WTC11 (cell line): Measurements from ENCODE around the gene MAX. TPM values are rescaled to one million over a fixed set of nuclear protein-coding genes. Genes with fewer than 3 reads are reported as not detected.

Experiments
- ATAC-seq: fragments of 200-7000 bp; cut with Tn5 transposase; 2 replicates; pipeline ENCODE4 v1.10.0; 2021; ENCODE audit warnings: mild to moderate bottlenecking, moderate library complexity
- CTCF ChIA-PET: fragments of 300-600 bp; sonication (Branson Sonifier 250); formaldehyde crosslinking; loops from one replicate; lab custom pipeline; 2021; ENCODE audit warnings: antibody characterized with exemption; lab: Charles Lee
- POLR2A ChIA-PET: fragments of 350-600 bp; sonication (Branson Sonifier 250); formaldehyde crosslinking; loops from one replicate; lab custom pipeline; 2021; ENCODE audit warnings: antibody characterized with exemption; lab: Charles Lee
- DNase-seq: peaks from one replicate; pipeline ENCODE4 v3.0.0; 2021; ENCODE audit warnings: low spot score
- H3K27ac Mint-ChIP-seq: 2 replicates; pipeline ENCODE4 v1.8.0; 2021; ENCODE audit warnings: mixed read lengths
- H3K27me3 Mint-ChIP-seq: 2 replicates; pipeline ENCODE4 v1.8.0; 2021; ENCODE audit warnings: low read depth, mild to moderate bottlenecking, moderate library complexity, mixed read lengths
- H3K36me3 Mint-ChIP-seq: 2 replicates; pipeline ENCODE4 v1.8.0; 2021; ENCODE audit warnings: mixed read lengths
- H3K4me1 Mint-ChIP-seq: 2 replicates; pipeline ENCODE4 v1.8.0; 2022; ENCODE audit warnings: mixed read lengths
- H3K4me3 Mint-ChIP-seq: 2 replicates; pipeline ENCODE4 v1.8.0; 2021; ENCODE audit warnings: mild to moderate bottlenecking, moderate library complexity, mixed read lengths
- H3K9me3 Mint-ChIP-seq: 2 replicates; pipeline ENCODE4 v1.8.0; 2021; ENCODE audit warnings: mixed read lengths
- ATF2 ChIP-seq: sonication (generic); formaldehyde crosslinking; IDR thresholded peaks from 2 replicates; pipeline ENCODE4 v1.8.1; 2022; ENCODE audit warnings: low read depth, missing genetic modification reagents, borderline replicate concordance
- E2F1 ChIP-seq: sonication (generic); formaldehyde crosslinking; IDR thresholded peaks from 2 replicates; pipeline ENCODE4 v1.8.0; 2022; ENCODE audit warnings: mild to moderate bottlenecking, missing genetic modification reagents
- ERG ChIP-seq: fragments of 250-450 bp; sonication (Bioruptor Pico); IDR thresholded peaks from 2 replicates; pipeline ENCODE4 v1.8.0; 2021; ENCODE audit warnings: mild to moderate bottlenecking
- ETV6 ChIP-seq: sonication (generic); formaldehyde crosslinking; IDR thresholded peaks from 2 replicates; pipeline ENCODE4 v1.8.1; 2022; ENCODE audit warnings: mild to moderate bottlenecking, missing genetic modification reagents
- FOXJ3 ChIP-seq: sonication (generic); formaldehyde crosslinking; IDR thresholded peaks from 2 replicates; pipeline ENCODE4 v1.9.0; 2021; ENCODE audit warnings: missing genetic modification reagents, mild to moderate bottlenecking, borderline replicate concordance
- MLX ChIP-seq: sonication (generic); formaldehyde crosslinking; IDR thresholded peaks from 2 replicates; pipeline ENCODE4 v1.8.1; 2023; ENCODE audit warnings: mild to moderate bottlenecking, missing genetic modification reagents, moderate library complexity
- NFATC4 ChIP-seq: fragments of 250-450 bp; sonication (Bioruptor Pico); IDR thresholded peaks from 2 replicates; pipeline ENCODE4 v1.9.0; 2021; ENCODE audit warnings: mild to moderate bottlenecking
- NFE2L1 ChIP-seq: sonication (generic); formaldehyde crosslinking; IDR thresholded peaks from 2 replicates; pipeline ENCODE4 v1.8.1; 2023; ENCODE audit warnings: missing genetic modification reagents
- SOX15 ChIP-seq: fragments of 250-450 bp; sonication (Bioruptor Pico); IDR thresholded peaks from 2 replicates; pipeline ENCODE4 v1.9.0; 2021; ENCODE audit warnings: mild to moderate bottlenecking
- ZNF396 ChIP-seq: fragments of 250-450 bp; sonication (Bioruptor Pico); IDR thresholded peaks from 2 replicates; pipeline ENCODE4 v1.8.0; 2021; ENCODE audit warnings: mild to moderate bottlenecking, moderate library complexity, borderline replicate concordance
- total RNA-seq: library from RNA; stranded (reverse); gene quantifications from 3 replicates; pipeline ENCODE4 v1.2.3, GENCODE V29; 2021
- TF ChIP-seq, protein P1 (sequence below): fragments of 250-450 bp; sonication (Bioruptor Pico); conservative IDR thresholded peaks from 2 replicates; pipeline ENCODE4 v1.9.0; 2021; ENCODE audit warnings: mild to moderate bottlenecking
- TF ChIP-seq, protein P2 (sequence below): sonication (generic); formaldehyde crosslinking; conservative IDR thresholded peaks from 2 replicates; pipeline ENCODE4 v1.8.1; 2023; ENCODE audit warnings: mild to moderate bottlenecking, low read depth, missing genetic modification reagents, moderate library complexity
- TF ChIP-seq, protein P3 (sequence below): sonication (generic); formaldehyde crosslinking; IDR thresholded peaks from 2 replicates; pipeline ENCODE4 v1.8.0; 2022; ENCODE audit warnings: mild to moderate bottlenecking, missing genetic modification reagents
- TF ChIP-seq, protein P4 (sequence below): sonication (generic); formaldehyde crosslinking; IDR thresholded peaks from 2 replicates; pipeline ENCODE4 v1.8.1; 2022; ENCODE audit warnings: mild to moderate bottlenecking, missing genetic modification reagents, moderate library complexity, borderline replicate concordance

The MAX gene
- total RNA-seq, 1 experiment from 2014 or later: 58.5 TPM

- DNase-seq (no peak), ATAC-seq (no peak)
- POLR2A ChIA-PET: interaction anchor here (0.6 to 0.7 kb wide), 3 partner anchors 11 to 242 kb away, joined by 3 to 11 read pairs (median 4); no protein-coding TSS in a partner anchor
- TF ChIP-seq FOXJ3 (CRISPR knock-in tag) (no peak), ETV6 (CRISPR knock-in tag) (no peak), NFATC4 (CRISPR knock-in tag) (no peak), NFE2L1 (no peak), ERG (no peak), ZNF396 (CRISPR knock-in tag) (no peak), ATF2 (CRISPR knock-in tag) (no peak), SOX15 (CRISPR knock-in tag) (no peak)
- TF ChIP-seq, protein P1, sequence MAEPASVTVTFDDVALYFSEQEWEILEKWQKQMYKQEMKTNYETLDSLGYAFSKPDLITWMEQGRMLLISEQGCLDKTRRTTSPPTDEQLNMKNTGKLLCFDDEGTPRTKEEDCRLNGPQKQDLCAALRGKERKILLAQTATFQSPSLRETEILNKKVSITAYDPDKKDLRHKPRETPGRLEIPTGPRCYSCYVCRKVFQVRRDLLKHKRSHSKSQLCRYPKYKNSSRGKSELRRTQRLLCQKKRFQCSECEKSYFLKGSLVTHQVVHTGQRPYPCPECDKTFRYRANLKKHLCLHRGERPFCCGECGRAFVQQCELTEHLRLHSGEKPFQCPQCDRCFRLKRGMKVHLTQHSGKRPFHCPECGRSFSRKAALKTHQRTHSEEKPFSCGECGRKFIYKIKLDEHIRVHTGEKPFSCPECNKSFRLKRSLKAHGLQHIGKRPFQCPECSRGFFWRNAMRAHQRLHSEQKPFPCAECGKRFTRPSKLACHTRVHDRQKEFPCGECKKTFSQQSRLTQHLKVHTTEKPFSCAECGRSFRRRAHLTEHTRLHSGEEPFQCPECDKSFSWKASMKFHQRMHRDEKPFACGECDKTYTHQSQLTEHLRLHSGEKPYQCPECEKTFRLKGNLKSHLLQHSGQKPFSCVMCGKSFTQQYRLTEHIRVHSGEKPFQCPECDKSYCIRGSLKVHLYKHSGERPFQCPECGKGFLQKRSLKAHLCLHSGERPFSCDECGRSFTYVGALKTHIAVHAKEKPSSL: no peak
- TF ChIP-seq, protein P2, sequence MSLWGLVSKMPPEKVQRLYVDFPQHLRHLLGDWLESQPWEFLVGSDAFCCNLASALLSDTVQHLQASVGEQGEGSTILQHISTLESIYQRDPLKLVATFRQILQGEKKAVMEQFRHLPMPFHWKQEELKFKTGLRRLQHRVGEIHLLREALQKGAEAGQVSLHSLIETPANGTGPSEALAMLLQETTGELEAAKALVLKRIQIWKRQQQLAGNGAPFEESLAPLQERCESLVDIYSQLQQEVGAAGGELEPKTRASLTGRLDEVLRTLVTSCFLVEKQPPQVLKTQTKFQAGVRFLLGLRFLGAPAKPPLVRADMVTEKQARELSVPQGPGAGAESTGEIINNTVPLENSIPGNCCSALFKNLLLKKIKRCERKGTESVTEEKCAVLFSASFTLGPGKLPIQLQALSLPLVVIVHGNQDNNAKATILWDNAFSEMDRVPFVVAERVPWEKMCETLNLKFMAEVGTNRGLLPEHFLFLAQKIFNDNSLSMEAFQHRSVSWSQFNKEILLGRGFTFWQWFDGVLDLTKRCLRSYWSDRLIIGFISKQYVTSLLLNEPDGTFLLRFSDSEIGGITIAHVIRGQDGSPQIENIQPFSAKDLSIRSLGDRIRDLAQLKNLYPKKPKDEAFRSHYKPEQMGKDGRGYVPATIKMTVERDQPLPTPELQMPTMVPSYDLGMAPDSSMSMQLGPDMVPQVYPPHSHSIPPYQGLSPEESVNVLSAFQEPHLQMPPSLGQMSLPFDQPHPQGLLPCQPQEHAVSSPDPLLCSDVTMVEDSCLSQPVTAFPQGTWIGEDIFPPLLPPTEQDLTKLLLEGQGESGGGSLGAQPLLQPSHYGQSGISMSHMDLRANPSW: no peak
- Mint-ChIP-seq H3K27ac (no peak overlapping the region), H3K9me3 (no peaks in the 10 kb centered on the region), H3K36me3 (peaks cover 24% of the 10 kb centered on the region), H3K27me3 (no peaks in the 10 kb centered on the region), H3K4me3 (no peak overlapping the region), H3K4me1 (peaks cover 7% of the 10 kb centered on the region)
- CTCF ChIA-PET: interaction anchor here (2.4 kb wide), 1 partner anchor 24 kb away, joined by 8 read pairs; no protein-coding TSS in a partner anchor
Observed at GRCh38 chr14:65043893-65044595, 58.3 kb downstream of the MAX start.

DNA sequence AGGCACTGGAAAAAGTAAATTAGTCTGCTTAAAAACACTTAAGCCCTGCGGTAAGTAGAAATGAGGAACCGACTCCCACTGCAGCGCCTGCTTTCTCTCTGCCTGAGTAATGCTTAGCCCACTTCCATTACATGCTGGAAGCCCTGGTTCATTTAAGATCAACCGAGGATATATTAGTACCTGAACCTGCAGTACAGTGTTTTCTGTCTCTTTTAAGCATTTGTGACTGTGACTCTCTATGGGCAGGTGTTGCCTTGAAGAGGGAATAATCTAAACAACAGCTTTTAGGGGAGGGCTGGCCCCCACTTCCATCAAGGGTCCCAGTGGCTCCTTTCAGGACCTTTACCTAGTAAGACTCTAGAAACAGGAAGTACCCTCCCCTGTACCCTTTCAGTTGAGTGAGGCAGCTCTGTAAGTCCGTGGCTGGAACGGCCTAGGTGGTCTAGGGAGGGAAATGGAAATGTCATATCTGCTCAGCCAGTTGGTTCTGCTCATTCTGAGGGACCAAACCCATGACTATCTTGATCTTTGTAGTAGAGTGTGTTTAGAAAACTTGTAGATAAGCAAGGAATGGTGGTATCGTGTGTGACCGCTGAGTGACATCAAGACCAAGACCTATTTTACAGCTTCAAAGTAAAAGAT is 59.5 kb downstream of the MAX start:
- no peak for ATAC-seq
- H3K4me1 Mint-ChIP-seq: peaks cover 7% of the 10 kb centered on the region
- no peaks in the 10 kb centered on the region for H3K27me3 Mint-ChIP-seq
- ChIA-PET POLR2A (interaction anchor here (0.5 to 0.7 kb wide), 2 partner anchors 133 to 243 kb away, joined by 3 to 11 read pairs; no protein-coding TSS in a partner anchor), CTCF (no interaction called here)
- H3K36me3 Mint-ChIP-seq: peaks cover 24% of the 10 kb centered on the region
- no peak overlapping the region for H3K4me3 Mint-ChIP-seq
- no peaks in the 10 kb centered on the region for H3K9me3 Mint-ChIP-seq
- TF ChIP-seq ETV6 (CRISPR knock-in tag) (no peak), MLX (CRISPR knock-in tag) (no peak), E2F1 (CRISPR knock-in tag) (no peak)
- TF ChIP-seq, protein P3, sequence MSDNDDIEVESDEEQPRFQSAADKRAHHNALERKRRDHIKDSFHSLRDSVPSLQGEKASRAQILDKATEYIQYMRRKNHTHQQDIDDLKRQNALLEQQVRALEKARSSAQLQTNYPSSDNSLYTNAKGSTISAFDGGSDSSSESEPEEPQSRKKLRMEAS: no peak
- TF ChIP-seq, protein P4, sequence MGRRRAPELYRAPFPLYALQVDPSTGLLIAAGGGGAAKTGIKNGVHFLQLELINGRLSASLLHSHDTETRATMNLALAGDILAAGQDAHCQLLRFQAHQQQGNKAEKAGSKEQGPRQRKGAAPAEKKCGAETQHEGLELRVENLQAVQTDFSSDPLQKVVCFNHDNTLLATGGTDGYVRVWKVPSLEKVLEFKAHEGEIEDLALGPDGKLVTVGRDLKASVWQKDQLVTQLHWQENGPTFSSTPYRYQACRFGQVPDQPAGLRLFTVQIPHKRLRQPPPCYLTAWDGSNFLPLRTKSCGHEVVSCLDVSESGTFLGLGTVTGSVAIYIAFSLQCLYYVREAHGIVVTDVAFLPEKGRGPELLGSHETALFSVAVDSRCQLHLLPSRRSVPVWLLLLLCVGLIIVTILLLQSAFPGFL: no peak
- H3K27ac Mint-ChIP-seq: no peak overlapping the region
- no peak for DNase-seq
